ENCODE data around the gene GNPTAB. TPM values are rescaled to one million over a fixed set of nuclear protein-coding genes. Genes with fewer than 3 reads are reported as not detected.

GNPTAB gene
- total RNA-seq, 1 experiment from 2014 or later, result 25.4 TPM

DNA sequence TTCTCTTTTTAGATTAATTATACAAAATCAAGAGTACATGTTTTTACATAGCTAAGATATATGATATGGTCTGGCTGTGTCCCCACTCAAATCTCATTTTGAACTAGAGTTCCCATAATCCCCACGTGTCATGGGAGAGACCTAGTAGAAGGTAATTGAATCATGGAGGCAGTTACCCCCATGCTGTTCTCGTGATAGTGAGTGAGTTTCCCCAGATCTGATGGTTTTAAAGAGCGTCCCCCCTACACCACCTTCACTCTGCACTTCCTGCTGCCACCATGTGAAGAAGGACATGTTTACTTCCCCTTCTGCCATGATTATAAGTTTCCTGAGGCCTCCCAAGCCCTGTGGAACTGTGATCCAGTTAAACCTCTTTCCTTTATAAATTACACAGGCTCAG is 25.2 kb upstream of the GNPTAB start (continued):
- TF ChIP-seq, protein P1, sequence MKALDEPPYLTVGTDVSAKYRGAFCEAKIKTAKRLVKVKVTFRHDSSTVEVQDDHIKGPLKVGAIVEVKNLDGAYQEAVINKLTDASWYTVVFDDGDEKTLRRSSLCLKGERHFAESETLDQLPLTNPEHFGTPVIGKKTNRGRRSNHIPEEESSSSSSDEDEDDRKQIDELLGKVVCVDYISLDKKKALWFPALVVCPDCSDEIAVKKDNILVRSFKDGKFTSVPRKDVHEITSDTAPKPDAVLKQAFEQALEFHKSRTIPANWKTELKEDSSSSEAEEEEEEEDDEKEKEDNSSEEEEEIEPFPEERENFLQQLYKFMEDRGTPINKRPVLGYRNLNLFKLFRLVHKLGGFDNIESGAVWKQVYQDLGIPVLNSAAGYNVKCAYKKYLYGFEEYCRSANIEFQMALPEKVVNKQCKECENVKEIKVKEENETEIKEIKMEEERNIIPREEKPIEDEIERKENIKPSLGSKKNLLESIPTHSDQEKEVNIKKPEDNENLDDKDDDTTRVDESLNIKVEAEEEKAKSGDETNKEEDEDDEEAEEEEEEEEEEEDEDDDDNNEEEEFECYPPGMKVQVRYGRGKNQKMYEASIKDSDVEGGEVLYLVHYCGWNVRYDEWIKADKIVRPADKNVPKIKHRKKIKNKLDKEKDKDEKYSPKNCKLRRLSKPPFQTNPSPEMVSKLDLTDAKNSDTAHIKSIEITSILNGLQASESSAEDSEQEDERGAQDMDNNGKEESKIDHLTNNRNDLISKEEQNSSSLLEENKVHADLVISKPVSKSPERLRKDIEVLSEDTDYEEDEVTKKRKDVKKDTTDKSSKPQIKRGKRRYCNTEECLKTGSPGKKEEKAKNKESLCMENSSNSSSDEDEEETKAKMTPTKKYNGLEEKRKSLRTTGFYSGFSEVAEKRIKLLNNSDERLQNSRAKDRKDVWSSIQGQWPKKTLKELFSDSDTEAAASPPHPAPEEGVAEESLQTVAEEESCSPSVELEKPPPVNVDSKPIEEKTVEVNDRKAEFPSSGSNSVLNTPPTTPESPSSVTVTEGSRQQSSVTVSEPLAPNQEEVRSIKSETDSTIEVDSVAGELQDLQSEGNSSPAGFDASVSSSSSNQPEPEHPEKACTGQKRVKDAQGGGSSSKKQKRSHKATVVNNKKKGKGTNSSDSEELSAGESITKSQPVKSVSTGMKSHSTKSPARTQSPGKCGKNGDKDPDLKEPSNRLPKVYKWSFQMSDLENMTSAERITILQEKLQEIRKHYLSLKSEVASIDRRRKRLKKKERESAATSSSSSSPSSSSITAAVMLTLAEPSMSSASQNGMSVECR (CRISPR knock-in tag; IDR thresholded peaks at IDR 0.05; ENCODE audit: borderline replicate concordance), result no peak
- no peak for TF ChIP-seq TCF7 (CRISPR knock-in tag; IDR thresholded peaks at IDR 0.05; ENCODE audit: low read depth)

DNA sequence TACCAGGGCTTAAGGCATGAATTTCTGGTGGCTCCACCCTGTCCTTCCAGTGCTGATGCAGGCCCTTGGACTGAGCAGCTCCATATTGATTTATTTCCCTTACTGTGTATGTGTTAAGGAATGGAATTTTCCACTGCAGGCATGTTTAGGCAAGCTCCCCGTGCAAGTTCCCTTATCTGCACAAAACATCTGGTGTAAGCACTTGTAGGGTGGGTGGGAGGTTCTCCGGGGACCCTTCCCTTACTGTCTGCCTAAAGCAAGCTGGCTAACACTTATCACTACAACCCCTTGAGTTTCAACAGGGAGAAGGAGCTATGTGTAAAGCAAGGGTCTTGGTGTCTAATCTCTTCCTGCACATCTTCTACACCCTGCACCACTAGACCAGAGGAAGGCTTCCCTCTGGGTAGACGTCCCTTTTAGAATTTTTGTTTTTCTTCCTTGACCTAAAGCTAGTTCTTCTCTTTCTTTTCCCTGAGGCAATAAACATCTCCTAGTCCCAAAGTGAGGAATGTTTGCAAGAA is 24.7 kb upstream of the GNPTAB start:
- no peak overlapping the region for H3K4me3 Mint-ChIP-seq
- H3K36me3 Mint-ChIP-seq, result no peaks in the 10 kb centered on the region
- H3K27ac Mint-ChIP-seq, result no peak overlapping the region
- H3K27me3 Mint-ChIP-seq (ENCODE audit: low read depth), result no peaks in the 10 kb centered on the region
- ATAC-seq (no peak), DNase-seq (ENCODE audit: low spot score) (no peak)
- H3K9me3 Mint-ChIP-seq, result no peaks in the 10 kb centered on the region
- H3K4me1 Mint-ChIP-seq, result peaks cover 9% of the 10 kb centered on the region
- TF ChIP-seq ZNF396 (CRISPR knock-in tag; IDR thresholded peaks at IDR 0.05; ENCODE audit: borderline replicate concordance), result no peak
- TF ChIP-seq, protein P2, sequence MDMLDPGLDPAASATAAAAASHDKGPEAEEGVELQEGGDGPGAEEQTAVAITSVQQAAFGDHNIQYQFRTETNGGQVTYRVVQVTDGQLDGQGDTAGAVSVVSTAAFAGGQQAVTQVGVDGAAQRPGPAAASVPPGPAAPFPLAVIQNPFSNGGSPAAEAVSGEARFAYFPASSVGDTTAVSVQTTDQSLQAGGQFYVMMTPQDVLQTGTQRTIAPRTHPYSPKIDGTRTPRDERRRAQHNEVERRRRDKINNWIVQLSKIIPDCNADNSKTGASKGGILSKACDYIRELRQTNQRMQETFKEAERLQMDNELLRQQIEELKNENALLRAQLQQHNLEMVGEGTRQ (CRISPR knock-in tag; IDR thresholded peaks at IDR 0.05), result no peak
- TF ChIP-seq, protein P3, sequence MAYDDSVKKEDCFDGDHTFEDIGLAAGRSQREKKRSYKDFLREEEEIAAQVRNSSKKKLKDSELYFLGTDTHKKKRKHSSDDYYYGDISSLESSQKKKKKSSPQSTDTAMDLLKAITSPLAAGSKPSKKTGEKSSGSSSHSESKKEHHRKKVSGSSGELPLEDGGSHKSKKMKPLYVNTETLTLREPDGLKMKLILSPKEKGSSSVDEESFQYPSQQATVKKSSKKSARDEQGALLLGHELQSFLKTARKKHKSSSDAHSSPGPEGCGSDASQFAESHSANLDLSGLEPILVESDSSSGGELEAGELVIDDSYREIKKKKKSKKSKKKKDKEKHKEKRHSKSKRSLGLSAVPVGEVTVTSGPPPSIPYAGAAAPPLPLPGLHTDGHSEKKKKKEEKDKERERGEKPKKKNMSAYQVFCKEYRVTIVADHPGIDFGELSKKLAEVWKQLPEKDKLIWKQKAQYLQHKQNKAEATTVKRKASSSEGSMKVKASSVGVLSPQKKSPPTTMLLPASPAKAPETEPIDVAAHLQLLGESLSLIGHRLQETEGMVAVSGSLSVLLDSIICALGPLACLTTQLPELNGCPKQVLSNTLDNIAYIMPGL (CRISPR knock-in tag; IDR thresholded peaks at IDR 0.05), result no peak
- no peak for TF ChIP-seq ESRRA (CRISPR knock-in tag; IDR thresholded peaks at IDR 0.05; ENCODE audit: borderline replicate concordance)
- TF ChIP-seq NR1H2 (CRISPR knock-in tag; IDR thresholded peaks at IDR 0.05), result no peak
- TF ChIP-seq PRRX2 (CRISPR knock-in tag; IDR thresholded peaks at IDR 0.05), result no peak
- TF ChIP-seq, protein P4, sequence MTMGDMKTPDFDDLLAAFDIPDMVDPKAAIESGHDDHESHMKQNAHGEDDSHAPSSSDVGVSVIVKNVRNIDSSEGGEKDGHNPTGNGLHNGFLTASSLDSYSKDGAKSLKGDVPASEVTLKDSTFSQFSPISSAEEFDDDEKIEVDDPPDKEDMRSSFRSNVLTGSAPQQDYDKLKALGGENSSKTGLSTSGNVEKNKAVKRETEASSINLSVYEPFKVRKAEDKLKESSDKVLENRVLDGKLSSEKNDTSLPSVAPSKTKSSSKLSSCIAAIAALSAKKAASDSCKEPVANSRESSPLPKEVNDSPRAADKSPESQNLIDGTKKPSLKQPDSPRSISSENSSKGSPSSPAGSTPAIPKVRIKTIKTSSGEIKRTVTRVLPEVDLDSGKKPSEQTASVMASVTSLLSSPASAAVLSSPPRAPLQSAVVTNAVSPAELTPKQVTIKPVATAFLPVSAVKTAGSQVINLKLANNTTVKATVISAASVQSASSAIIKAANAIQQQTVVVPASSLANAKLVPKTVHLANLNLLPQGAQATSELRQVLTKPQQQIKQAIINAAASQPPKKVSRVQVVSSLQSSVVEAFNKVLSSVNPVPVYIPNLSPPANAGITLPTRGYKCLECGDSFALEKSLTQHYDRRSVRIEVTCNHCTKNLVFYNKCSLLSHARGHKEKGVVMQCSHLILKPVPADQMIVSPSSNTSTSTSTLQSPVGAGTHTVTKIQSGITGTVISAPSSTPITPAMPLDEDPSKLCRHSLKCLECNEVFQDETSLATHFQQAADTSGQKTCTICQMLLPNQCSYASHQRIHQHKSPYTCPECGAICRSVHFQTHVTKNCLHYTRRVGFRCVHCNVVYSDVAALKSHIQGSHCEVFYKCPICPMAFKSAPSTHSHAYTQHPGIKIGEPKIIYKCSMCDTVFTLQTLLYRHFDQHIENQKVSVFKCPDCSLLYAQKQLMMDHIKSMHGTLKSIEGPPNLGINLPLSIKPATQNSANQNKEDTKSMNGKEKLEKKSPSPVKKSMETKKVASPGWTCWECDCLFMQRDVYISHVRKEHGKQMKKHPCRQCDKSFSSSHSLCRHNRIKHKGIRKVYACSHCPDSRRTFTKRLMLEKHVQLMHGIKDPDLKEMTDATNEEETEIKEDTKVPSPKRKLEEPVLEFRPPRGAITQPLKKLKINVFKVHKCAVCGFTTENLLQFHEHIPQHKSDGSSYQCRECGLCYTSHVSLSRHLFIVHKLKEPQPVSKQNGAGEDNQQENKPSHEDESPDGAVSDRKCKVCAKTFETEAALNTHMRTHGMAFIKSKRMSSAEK (CRISPR knock-in tag; IDR thresholded peaks at IDR 0.05; ENCODE audit: borderline replicate concordance), result no peak
- TF ChIP-seq, protein P5, sequence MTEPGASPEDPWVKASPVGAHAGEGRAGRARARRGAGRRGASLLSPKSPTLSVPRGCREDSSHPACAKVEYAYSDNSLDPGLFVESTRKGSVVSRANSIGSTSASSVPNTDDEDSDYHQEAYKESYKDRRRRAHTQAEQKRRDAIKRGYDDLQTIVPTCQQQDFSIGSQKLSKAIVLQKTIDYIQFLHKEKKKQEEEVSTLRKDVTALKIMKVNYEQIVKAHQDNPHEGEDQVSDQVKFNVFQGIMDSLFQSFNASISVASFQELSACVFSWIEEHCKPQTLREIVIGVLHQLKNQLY (CRISPR knock-in tag; IDR thresholded peaks at IDR 0.05), result no peak
- TF ChIP-seq, protein P6, sequence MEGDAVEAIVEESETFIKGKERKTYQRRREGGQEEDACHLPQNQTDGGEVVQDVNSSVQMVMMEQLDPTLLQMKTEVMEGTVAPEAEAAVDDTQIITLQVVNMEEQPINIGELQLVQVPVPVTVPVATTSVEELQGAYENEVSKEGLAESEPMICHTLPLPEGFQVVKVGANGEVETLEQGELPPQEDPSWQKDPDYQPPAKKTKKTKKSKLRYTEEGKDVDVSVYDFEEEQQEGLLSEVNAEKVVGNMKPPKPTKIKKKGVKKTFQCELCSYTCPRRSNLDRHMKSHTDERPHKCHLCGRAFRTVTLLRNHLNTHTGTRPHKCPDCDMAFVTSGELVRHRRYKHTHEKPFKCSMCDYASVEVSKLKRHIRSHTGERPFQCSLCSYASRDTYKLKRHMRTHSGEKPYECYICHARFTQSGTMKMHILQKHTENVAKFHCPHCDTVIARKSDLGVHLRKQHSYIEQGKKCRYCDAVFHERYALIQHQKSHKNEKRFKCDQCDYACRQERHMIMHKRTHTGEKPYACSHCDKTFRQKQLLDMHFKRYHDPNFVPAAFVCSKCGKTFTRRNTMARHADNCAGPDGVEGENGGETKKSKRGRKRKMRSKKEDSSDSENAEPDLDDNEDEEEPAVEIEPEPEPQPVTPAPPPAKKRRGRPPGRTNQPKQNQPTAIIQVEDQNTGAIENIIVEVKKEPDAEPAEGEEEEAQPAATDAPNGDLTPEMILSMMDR (IDR thresholded peaks at IDR 0.05), result no peak
- TF ChIP-seq ZNF416 (CRISPR knock-in tag; IDR thresholded peaks at IDR 0.05), result no peak
- no peak for TF ChIP-seq IRF2 (CRISPR knock-in tag; IDR thresholded peaks at IDR 0.05; ENCODE audit: borderline replicate concordance, low read depth)
- TF ChIP-seq ZNF263 (CRISPR knock-in tag; IDR thresholded peaks at IDR 0.05; ENCODE audit: low read depth), result no peak
- no peak for TF ChIP-seq TP53 (CRISPR knock-in tag; IDR thresholded peaks at IDR 0.05)
- no peak for TF ChIP-seq EMX1 (CRISPR knock-in tag; IDR thresholded peaks at IDR 0.05)
- no peak for TF ChIP-seq TEAD4 (CRISPR knock-in tag; IDR thresholded peaks at IDR 0.05)
- TF ChIP-seq, protein P7, sequence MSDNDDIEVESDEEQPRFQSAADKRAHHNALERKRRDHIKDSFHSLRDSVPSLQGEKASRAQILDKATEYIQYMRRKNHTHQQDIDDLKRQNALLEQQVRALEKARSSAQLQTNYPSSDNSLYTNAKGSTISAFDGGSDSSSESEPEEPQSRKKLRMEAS (CRISPR knock-in tag; IDR thresholded peaks at IDR 0.05), result no peak
- POLR2A ChIA-PET, result no interaction called here
- CTCF ChIA-PET, result interaction anchor here (1.2 to 1.6 kb wide), 3 partner anchors 16 to 32 kb away, joined by 3 to 5 read pairs (median 4); no protein-coding TSS in a partner anchor

Data from WTC11 (cell line).